ENCODE data around the gene BEST3. TPM values are rescaled to one million over a fixed set of nuclear protein-coding genes. Genes with fewer than 3 reads are reported as not detected.

The BEST3 gene
- not detected in 2 replicates for total RNA-seq

GRCh38 chr12:69698769-69699540, at the start of gene BEST3:
Gene BEST3, minus strand, starts transcription at chr12:69699303. Its CDS starts 1,505 bp downstream, at chr12:69697798.
- no peaks in the 10 kb centered on the region for H3K36me3 Mint-ChIP-seq (ENCODE audit: low read depth)
- H3K27me3 Mint-ChIP-seq: peaks cover 17% of the 10 kb centered on the region
- H3K9me3 Mint-ChIP-seq: no peaks in the 10 kb centered on the region
- H3K27ac Mint-ChIP-seq: no peak within 1 kb of the TSS
- H3K4me1 Mint-ChIP-seq: no peaks in the 10 kb centered on the region
- no peak within 1 kb of the TSS for H3K4me3 Mint-ChIP-seq
- DNase-seq: no peak
- intact Hi-C loops (cut with micrococcal nuclease): no loop called here

GRCh38 chr12:69744109-69744508, 45.0 kb upstream of the BEST3 start:
- H3K9me3 Mint-ChIP-seq: no peaks in the 10 kb centered on the region
- H3K27ac Mint-ChIP-seq: no peak overlapping the region
- H3K4me3 Mint-ChIP-seq: no peak overlapping the region
- peaks cover 15% of the 10 kb centered on the region for H3K4me1 Mint-ChIP-seq
- peaks cover 2% of the 10 kb centered on the region for H3K27me3 Mint-ChIP-seq
- intact Hi-C loops (cut with micrococcal nuclease): no loop called here
- H3K36me3 Mint-ChIP-seq (ENCODE audit: low read depth): peaks cover 6% of the 10 kb centered on the region
- DNase-seq: no peak

DNA sequence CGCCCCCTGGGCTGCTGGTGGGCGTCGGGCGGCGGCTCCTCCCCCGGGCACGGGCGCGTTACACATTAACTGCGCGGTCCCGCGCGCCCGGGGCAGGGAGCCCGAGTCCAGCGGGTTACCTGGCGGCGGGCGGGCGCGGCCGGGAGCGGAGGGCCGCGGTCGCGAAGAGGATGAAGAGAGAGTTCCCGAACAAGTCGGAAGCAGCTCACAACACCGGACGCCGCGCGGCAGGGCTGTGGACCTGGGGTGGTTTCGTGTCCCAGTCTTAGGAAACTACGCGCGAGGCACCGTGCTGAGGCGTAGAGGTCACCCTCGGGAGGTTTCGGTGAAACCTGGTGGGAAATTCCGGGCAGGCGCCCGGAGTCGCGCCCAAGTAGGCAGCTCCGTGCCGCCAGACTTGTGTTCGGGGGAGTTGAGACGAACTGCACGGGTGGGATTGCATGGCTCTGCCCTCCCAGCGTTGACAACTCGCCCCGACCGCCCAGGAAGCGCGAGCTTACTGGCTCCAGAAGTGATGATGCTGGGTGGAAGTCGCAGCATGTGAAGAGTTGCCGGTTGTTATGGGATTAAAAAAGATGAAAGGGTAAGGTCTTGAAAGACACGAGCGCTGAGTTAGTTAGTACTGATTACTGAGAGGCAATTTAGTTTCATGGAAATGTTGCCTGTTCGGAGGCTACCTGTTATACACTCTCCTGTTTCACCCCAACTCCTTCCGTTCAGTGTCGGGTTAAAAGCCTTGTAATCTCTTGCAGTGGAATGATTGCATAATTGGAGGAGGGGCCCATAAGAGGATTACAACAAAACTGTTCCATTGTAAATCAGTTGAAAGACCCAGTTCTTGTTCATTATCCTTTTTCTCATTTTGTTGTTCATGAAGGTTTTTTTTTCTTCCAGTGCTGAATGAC, 40.4 kb upstream of the BEST3 start:
- Mint-ChIP-seq H3K36me3 (ENCODE audit: low read depth) (peaks cover 6% of the 10 kb centered on the region), H3K27me3 (peaks cover 25% of the 10 kb centered on the region), H3K4me3 (peak overlapping the region; percentile 86), H3K4me1 (peaks cover 15% of the 10 kb centered on the region), H3K27ac (peak overlapping the region; percentile 43), H3K9me3 (no peaks in the 10 kb centered on the region)
- DNase-seq: peak; percentile 89
- intact Hi-C loops (cut with micrococcal nuclease): loop anchor here (2.0 to 5.0 kb wide), 3 partner anchors 155 to 1923 kb away; partner anchors contain the start of genes CCT2, CPSF6 and ZFC3H1

GRCh38 chr12:69738351-69739286, 39.5 kb upstream of the BEST3 start, which contains the start of gene RAB3IP:
Gene RAB3IP, plus strand, starts transcription at chr12:69738860. Its CDS starts 16,549 bp downstream, at chr12:69755409.
- Mint-ChIP-seq H3K27me3 (peaks cover 33% of the 10 kb centered on the region), H3K9me3 (no peaks in the 10 kb centered on the region), H3K36me3 (ENCODE audit: low read depth) (peaks cover 6% of the 10 kb centered on the region), H3K4me3 (peak within 1 kb of the TSS; percentile 86), H3K4me1 (peaks cover 15% of the 10 kb centered on the region), H3K27ac (peak within 1 kb of the TSS; percentile 76)
- DNase-seq: peak; percentile 97
- intact Hi-C loops (cut with micrococcal nuclease): loop anchor here (1.0 to 5.0 kb wide), 6 partner anchors 154 to 1924 kb away; partner anchors contain the start of genes CCT2, CNOT2, CPSF6 and FRS2

DNA sequence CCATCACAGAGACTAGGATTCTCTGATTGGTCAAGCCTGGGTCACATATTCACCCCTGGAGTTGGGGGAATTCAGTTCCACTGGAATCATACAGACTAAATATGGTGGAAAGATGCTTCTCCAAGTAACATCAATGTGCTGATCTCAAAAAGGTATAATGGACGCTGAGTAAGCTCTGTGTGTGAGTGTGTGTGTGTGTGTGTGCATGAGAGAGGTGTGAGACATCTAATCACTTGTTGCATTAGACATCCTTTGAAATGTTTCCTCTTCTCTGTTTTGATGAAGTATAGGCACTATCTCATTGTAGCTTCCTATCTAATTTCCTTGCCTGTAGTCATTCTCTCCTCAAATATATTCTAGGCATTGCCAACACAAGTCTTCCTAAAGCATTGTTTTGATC, 34.5 kb upstream of the BEST3 start:
- peaks cover 49% of the 10 kb centered on the region for H3K27me3 Mint-ChIP-seq
- no peak overlapping the region for H3K27ac Mint-ChIP-seq
- H3K4me1 Mint-ChIP-seq: no peaks in the 10 kb centered on the region
- no peaks in the 10 kb centered on the region for H3K9me3 Mint-ChIP-seq
- H3K36me3 Mint-ChIP-seq (ENCODE audit: low read depth): no peaks in the 10 kb centered on the region
- H3K4me3 Mint-ChIP-seq: no peak overlapping the region
- no peak for DNase-seq
- intact Hi-C loops (cut with micrococcal nuclease): no loop called here

DNA sequence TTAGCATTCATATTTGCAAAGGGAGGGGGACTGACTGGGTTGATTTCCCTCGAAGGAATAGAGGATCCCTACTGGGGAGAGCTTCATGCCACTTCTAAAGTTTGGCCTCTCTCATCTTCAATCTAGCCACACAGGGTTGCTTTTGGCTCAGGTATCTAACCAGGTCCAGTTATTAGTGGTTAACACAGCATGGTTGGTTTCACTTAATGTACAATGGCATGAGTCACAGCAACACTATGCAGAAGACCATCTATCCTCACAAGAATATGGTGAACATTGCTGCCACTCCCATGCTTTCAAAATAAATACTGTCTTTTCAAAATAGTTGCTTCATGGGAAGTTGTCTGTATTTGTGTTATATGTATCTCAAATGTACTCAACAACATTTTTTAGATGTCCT, 33.0 kb upstream of the BEST3 start:
- no peaks in the 10 kb centered on the region for H3K36me3 Mint-ChIP-seq (ENCODE audit: low read depth)
- H3K27ac Mint-ChIP-seq: no peak overlapping the region
- DNase-seq: no peak
- H3K4me3 Mint-ChIP-seq: no peak overlapping the region
- intact Hi-C loops (cut with micrococcal nuclease): no loop called here
- no peaks in the 10 kb centered on the region for H3K9me3 Mint-ChIP-seq
- H3K4me1 Mint-ChIP-seq: no peaks in the 10 kb centered on the region
- H3K27me3 Mint-ChIP-seq: peaks cover 50% of the 10 kb centered on the region

- H3K4me1 Mint-ChIP-seq: no peaks in the 10 kb centered on the region
- no peak overlapping the region for H3K4me3 Mint-ChIP-seq
- intact Hi-C loops (cut with micrococcal nuclease): no loop called here
- no peak for DNase-seq
- H3K27me3 Mint-ChIP-seq: peaks cover 42% of the 10 kb centered on the region
- H3K27ac Mint-ChIP-seq: no peak overlapping the region
- no peaks in the 10 kb centered on the region for H3K9me3 Mint-ChIP-seq
- H3K36me3 Mint-ChIP-seq (ENCODE audit: low read depth): no peaks in the 10 kb centered on the region
Observed at GRCh38 chr12:69726922-69727321, 27.8 kb upstream of the BEST3 start.

DNA sequence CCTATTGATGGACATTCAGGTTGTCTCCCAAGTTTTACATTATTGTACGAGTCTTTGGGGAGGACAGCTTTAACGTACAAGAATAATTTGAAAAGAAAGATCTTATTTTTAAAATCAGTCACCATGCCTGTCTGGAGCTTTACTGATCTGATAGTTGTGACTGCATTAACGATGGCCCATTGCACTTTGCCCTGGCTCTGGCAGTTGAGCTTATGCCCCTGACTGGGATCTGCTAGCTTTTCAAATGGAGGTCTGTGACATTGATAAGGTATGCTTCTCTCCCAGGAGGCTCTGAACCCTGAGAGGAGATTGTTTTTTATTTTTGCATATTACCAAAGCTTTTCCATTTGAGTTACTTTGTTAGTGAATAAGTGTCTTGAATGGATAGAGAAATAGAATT, 21.6 kb upstream of the BEST3 start:
- Mint-ChIP-seq H3K27me3 (peaks cover 39% of the 10 kb centered on the region), H3K4me1 (no peaks in the 10 kb centered on the region), H3K36me3 (ENCODE audit: low read depth) (no peaks in the 10 kb centered on the region), H3K27ac (no peak overlapping the region), H3K9me3 (no peaks in the 10 kb centered on the region), H3K4me3 (no peak overlapping the region)
- intact Hi-C loops (cut with micrococcal nuclease): no loop called here
- no peak for DNase-seq

DNA sequence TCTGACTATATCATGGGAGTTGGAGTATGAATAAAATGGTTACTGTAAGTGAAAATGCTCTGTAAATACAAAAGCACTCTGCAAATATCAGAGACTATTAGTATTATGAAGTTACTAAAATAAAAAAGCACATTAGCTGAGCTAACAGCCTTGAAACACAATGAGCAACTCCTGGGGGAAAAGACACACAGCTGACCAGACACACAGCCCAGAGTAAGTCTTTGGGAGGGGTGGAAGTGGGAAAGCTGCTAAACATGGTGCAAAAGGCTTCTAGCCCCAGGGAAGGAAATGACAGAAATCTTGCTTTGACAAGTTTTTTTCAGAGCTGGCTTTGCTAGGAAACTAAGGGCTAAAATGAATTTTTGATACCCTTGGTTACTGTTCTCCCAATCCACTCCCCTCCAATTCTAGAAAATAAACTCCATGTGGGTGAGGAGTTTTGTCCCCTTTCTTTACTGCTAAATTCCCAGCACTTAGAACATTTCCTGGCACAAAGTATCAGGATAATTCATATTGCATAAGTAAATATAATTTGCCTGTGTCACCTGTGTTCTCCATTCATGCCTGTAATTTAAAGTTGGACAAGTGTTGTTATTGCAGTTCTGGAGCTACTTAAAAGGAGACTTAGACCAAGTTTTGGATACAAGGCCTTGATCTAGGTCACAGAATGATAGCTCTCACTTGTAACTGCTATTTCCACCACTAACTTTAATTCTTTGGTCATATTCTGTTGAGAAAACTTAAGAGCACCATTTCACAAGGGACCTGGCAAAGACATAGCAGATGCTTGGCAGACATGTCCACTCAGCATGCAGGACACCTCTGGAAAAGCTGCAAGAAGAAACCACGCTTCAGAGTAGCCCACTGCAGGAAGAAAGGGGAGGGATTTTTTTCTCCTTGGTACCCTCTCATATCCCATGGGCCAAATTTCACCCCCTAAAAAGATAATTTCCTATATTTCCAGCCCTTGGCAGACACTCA, 20.5 kb upstream of the BEST3 start:
- no peak overlapping the region for H3K4me3 Mint-ChIP-seq
- no peaks in the 10 kb centered on the region for H3K9me3 Mint-ChIP-seq
- no peaks in the 10 kb centered on the region for H3K4me1 Mint-ChIP-seq
- H3K27ac Mint-ChIP-seq: no peak overlapping the region
- DNase-seq: no peak
- no peaks in the 10 kb centered on the region for H3K36me3 Mint-ChIP-seq (ENCODE audit: low read depth)
- H3K27me3 Mint-ChIP-seq: peaks cover 36% of the 10 kb centered on the region
- intact Hi-C loops (cut with micrococcal nuclease): no loop called here

DNA sequence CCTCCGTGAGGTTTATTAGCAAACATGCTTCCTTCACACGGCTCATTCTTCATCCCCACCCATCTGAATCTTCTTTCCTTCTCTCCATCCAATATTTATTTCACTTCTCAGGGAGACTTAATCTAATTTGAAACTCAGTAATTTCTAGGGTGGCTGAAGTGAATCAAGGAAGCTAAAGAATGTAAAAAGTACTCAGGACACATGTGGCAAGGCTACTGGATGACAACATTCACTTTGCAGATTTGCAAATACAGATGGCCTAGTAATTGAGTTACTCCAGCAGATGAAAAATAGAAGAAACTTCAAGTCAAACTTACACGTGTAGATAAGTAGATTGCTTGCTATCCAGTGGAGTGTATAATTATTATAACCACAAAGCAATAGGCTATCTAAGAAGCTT, 15.4 kb upstream of the BEST3 start:
- Mint-ChIP-seq H3K27ac (no peak overlapping the region), H3K4me3 (no peak overlapping the region), H3K9me3 (no peaks in the 10 kb centered on the region), H3K4me1 (no peaks in the 10 kb centered on the region), H3K36me3 (ENCODE audit: low read depth) (no peaks in the 10 kb centered on the region), H3K27me3 (peaks cover 15% of the 10 kb centered on the region)
- no peak for DNase-seq
- intact Hi-C loops (cut with micrococcal nuclease): no loop called here

GRCh38 chr12:69712826-69713225, 13.7 kb upstream of the BEST3 start:
- intact Hi-C loops (cut with micrococcal nuclease): no loop called here
- Mint-ChIP-seq H3K4me1 (no peaks in the 10 kb centered on the region), H3K27me3 (peaks cover 15% of the 10 kb centered on the region), H3K4me3 (no peak overlapping the region), H3K9me3 (no peaks in the 10 kb centered on the region), H3K36me3 (ENCODE audit: low read depth) (no peaks in the 10 kb centered on the region), H3K27ac (no peak overlapping the region)
- no peak for DNase-seq

GRCh38 chr12:69708649-69709048, 9.5 kb upstream of the BEST3 start:
- H3K9me3 Mint-ChIP-seq: no peaks in the 10 kb centered on the region
- intact Hi-C loops (cut with micrococcal nuclease): no loop called here
- DNase-seq: no peak
- H3K36me3 Mint-ChIP-seq (ENCODE audit: low read depth): no peaks in the 10 kb centered on the region
- H3K27ac Mint-ChIP-seq: no peak overlapping the region
- H3K27me3 Mint-ChIP-seq: peaks cover 16% of the 10 kb centered on the region
- H3K4me1 Mint-ChIP-seq: no peaks in the 10 kb centered on the region
- no peak overlapping the region for H3K4me3 Mint-ChIP-seq

Data from activated CD4-positive, alpha-beta T cell treated with anti-CD3 and anti-CD28 coated beads, Interleukin-2, amount 10 ng/mL, durations not matched to agents 24 days and 14 days (primary cell).